BE2C (cell line): ENCODE data around the gene AKAP13.

Experiments used
- DNase-seq: peaks from one replicate; pipeline ENCODE4 v3.0.0-alpha.2; 2020
- H3K27me3 ChIP-seq: fragments of 250-450 bp; sonication (Bioruptor Pico); 2 replicates; pipeline ENCODE4 v1.5.1; 2020; ENCODE audit warnings: mild to moderate bottlenecking
- H3K36me3 ChIP-seq: fragments of 250-450 bp; sonication (Bioruptor Pico); 2 replicates; pipeline ENCODE4 v1.5.1; 2020; ENCODE audit warnings: mild to moderate bottlenecking
- H3K4me1 ChIP-seq: fragments of 250-450 bp; sonication (Bioruptor Pico); 2 replicates; pipeline ENCODE4 v1.5.1; 2020
- H3K4me3 ChIP-seq: 2 replicates; pipeline ENCODE4 v1.5.1; 2011; ENCODE audit warnings: low read depth, low read length
- H3K9me3 ChIP-seq: fragments of 250-450 bp; sonication (Bioruptor Pico); 2 replicates; pipeline ENCODE4 v1.5.1; 2020
- CTCF ChIP-seq: IDR thresholded peaks from 2 replicates; pipeline ENCODE4 v1.5.1; 2012; ENCODE audit warnings: mild to moderate bottlenecking, low read depth, low read length

The AKAP13 gene

GRCh38 chr15:85723960-85724945, 343.9 kb downstream of the AKAP13 start:
- Histone ChIP-seq H3K4me3 (no peak overlapping the region), H3K4me1 (no peaks in the 10 kb centered on the region), H3K27me3 (no peaks in the 10 kb centered on the region), H3K9me3 (no peaks in the 10 kb centered on the region), H3K36me3 (peaks cover 36% of the 10 kb centered on the region)
- no peak for TF ChIP-seq CTCF
- no peak for DNase-seq

GRCh38 chr15:85725019-85725418, 344.6 kb downstream of the AKAP13 start:
- DNase-seq = no peak
- TF ChIP-seq CTCF = no peak
- H3K4me3 ChIP-seq = no peak overlapping the region
- no peaks in the 10 kb centered on the region for H3K27me3 ChIP-seq
- no peaks in the 10 kb centered on the region for H3K9me3 ChIP-seq
- no peaks in the 10 kb centered on the region for H3K4me1 ChIP-seq
- H3K36me3 ChIP-seq = peaks cover 34% of the 10 kb centered on the region

GRCh38 chr15:85725564-85725963, 345.2 kb downstream of the AKAP13 start:
- Histone ChIP-seq H3K27me3 (no peaks in the 10 kb centered on the region), H3K4me1 (no peaks in the 10 kb centered on the region), H3K9me3 (no peaks in the 10 kb centered on the region), H3K36me3 (peaks cover 33% of the 10 kb centered on the region), H3K4me3 (no peak overlapping the region)
- no peak for DNase-seq
- no peak for TF ChIP-seq CTCF

GRCh38 chr15:85726454-85726853, 346.1 kb downstream of the AKAP13 start:
- Histone ChIP-seq H3K4me1 (no peaks in the 10 kb centered on the region), H3K27me3 (no peaks in the 10 kb centered on the region), H3K36me3 (peaks cover 34% of the 10 kb centered on the region), H3K9me3 (no peaks in the 10 kb centered on the region), H3K4me3 (no peak overlapping the region)
- DNase-seq = no peak
- TF ChIP-seq CTCF = no peak

- Histone ChIP-seq H3K4me3 (no peak overlapping the region), H3K9me3 (no peaks in the 10 kb centered on the region), H3K36me3 (peaks cover 37% of the 10 kb centered on the region), H3K27me3 (no peaks in the 10 kb centered on the region), H3K4me1 (no peaks in the 10 kb centered on the region)
- no peak for DNase-seq
- no peak for TF ChIP-seq CTCF
These were observed 346.7 kb downstream of the AKAP13 start for GRCh38 chr15:85727068-85727467.
